Calu3 (cell line): ENCODE measurements around the gene SDF2. TPM values are rescaled to one million over a fixed set of nuclear protein-coding genes. Genes with fewer than 3 reads are reported as not detected.

Experiments
- Bru-seq: library from RNA; stranded (reverse); fragments of 400-500 nt; gene quantifications from one replicate; lab custom pipeline; 2021; lab: Mats Ljungman, UMichigan
- BruChase-seq, 2 experiments: library from RNA; stranded (reverse); fragments of 400-500 nt; gene quantifications; one replicate each; lab custom pipeline; 2021; lab: Mats Ljungman, UMichigan
- BruUV-seq: library from RNA; stranded (reverse); fragments of 400-500 nt; replicated peaks from 2 replicates; lab custom pipeline; 2021; lab: Mats Ljungman, UMichigan
- CTCF ChIA-PET: fragments of 300-600 bp; sonication (Branson Sonifier 250); formaldehyde crosslinking; loops from one replicate; lab custom pipeline; 2022; ENCODE audit warnings: antibody characterized with exemption; lab: Charles Lee
- DNase-seq: peaks from one replicate; pipeline ENCODE4 v3.0.0; 2022
- H3K27ac Mint-ChIP-seq: one replicate; pipeline ENCODE4 v1.8.0; 2022; ENCODE audit warnings: mixed read lengths; ENCODE audit not compliant: unreplicated experiment
- H3K27me3 Mint-ChIP-seq: one replicate; pipeline ENCODE4 v1.8.0; 2022; ENCODE audit warnings: mixed read lengths; ENCODE audit not compliant: unreplicated experiment
- H3K36me3 Mint-ChIP-seq: one replicate; pipeline ENCODE4 v1.8.0; 2022; ENCODE audit warnings: mild to moderate bottlenecking, moderate library complexity, mixed read lengths; ENCODE audit not compliant: insufficient read depth, unreplicated experiment
- H3K4me1 Mint-ChIP-seq: one replicate; pipeline ENCODE4 v1.8.0; 2022; ENCODE audit warnings: mild to moderate bottlenecking, low read depth, mixed read lengths; ENCODE audit not compliant: unreplicated experiment
- H3K4me3 Mint-ChIP-seq: one replicate; pipeline ENCODE4 v1.8.0; 2022; ENCODE audit warnings: mild to moderate bottlenecking, low read depth, moderate library complexity, mixed read lengths; ENCODE audit not compliant: unreplicated experiment
- H3K9me3 Mint-ChIP-seq: one replicate; pipeline ENCODE4 v1.8.0; 2022; ENCODE audit warnings: low read depth, mixed read lengths; ENCODE audit not compliant: unreplicated experiment
- CTCF ChIP-seq: fragments of 200-600 bp; IDR thresholded peaks from one replicate; pipeline ENCODE4 v1.8.0; 2022; ENCODE audit warnings: antibody characterized with exemption; ENCODE audit not compliant: unreplicated experiment
- intact Hi-C: fragments of 100-400 bp; cut with micrococcal nuclease; formaldehyde crosslinking; loops from one replicate; pipeline ENCODE4 v1.10.0; 2022; ENCODE audit not compliant: unreplicated experiment
- long read RNA-seq: library from polyadenylated mRNA; stranded (forward); transcript quantifications from one replicate; pipeline ENCODE4 v2.0.0, GENCODE V29; 2022
- total RNA-seq: library from RNA; stranded (reverse); gene quantifications from 2 replicates; pipeline ENCODE4 v1.2.3, GENCODE V29; 2022

SDF2 gene
- total RNA-seq (58.0 and 75.1 TPM in 2 replicates), Bru-seq, nascent RNA (percentile 83 among the genes with signal in this experiment), BruChase-seq, experiment 1, labeled RNA remaining after a 6-hour chase (percentile 84 among the genes with signal in this experiment), BruChase-seq, experiment 2, labeled RNA remaining after a 2-hour chase (percentile 83 among the genes with signal in this experiment)
- long read RNA-seq, transcript SDF2-201 (3 exons, 1,568 nt) = major isoform, 76 of 92 reads
- long read RNA-seq, transcript SDF2-210 (3 exons, 1,025 nt) = minor isoform, 8 of 92 reads
- long read RNA-seq, partial matches to known transcripts = 0 of 92 reads
- long read RNA-seq, other reads (novel, unspliced or antisense) = 5 of 92 reads

DNA sequence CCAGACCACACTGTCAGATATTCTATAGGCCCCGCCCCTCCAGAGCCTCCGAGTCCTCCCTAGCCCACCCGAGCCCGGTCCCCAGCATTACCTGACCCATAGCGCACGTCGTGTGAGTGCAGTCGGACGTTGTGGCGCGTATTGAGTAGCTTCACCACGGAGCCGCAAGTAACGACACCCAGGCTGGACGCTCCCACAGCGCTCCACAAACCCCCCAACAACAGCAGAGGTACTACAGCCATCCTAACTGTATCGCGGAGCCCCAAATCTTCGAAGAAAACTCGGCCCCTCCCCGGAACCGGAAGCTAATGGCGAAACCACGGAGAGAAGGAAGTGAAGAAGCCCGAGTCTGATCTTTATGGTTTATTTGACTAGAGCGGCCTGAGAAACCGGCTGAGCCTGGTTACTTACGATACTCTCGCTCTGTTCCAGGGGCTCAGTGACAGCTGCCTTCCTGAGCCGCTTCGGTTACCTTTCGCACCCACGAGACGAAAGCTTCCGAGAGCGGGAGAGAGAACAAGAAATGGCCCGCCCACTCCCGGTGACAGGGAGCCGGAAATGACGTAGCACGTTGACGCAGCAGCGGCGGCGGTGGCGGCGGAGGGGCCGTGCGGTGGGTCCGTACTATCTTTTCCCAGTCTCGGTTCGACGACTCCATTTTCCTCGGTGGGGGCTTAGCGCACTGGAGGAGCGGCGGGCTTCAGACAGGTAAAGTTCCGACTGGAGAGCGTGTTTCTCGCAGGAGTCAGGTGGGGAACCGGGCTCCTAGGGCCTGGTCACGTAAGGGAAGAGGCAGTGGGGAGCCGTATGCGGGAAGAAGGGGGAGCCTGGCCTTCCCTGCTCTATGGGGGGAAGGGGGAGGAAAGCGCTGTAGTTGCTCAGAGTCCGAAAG, at the start of gene SDF2, which contains the start of gene SUPT6H:
SDF2 (minus strand) TSS at position 272 of the 892 bp plus-strand sequence; CDS start at position 242, 30 bp downstream.
SUPT6H (plus strand) TSS at position 571 of the 892 bp plus-strand sequence. CDS start 11,197 bp downstream, outside the sequence.
- no peaks in the 10 kb centered on the region for H3K9me3 Mint-ChIP-seq

GRCh38 chr17:28710861-28711722, 49.4 kb upstream of the SDF2 start:
- H3K27ac Mint-ChIP-seq = peak overlapping the region; percentile 93
- H3K4me1 Mint-ChIP-seq = no peaks in the 10 kb centered on the region
- intact Hi-C loops = no loop called here
- peak overlapping the region; percentile 83 for H3K4me3 Mint-ChIP-seq
- no TSS peak for BruUV-seq
- CTCF ChIA-PET = interaction anchor here (0.6 to 2.6 kb wide), 3 partner anchors 8 to 628 kb away, joined by 4 to 12 read pairs (median 5); partner anchors contain the start of gene RPL23A
- TF ChIP-seq CTCF = no peak
- H3K36me3 Mint-ChIP-seq = peaks cover 45% of the 10 kb centered on the region
- no peaks in the 10 kb centered on the region for H3K9me3 Mint-ChIP-seq
- no peaks in the 10 kb centered on the region for H3K27me3 Mint-ChIP-seq
- peak; percentile 93 for DNase-seq

More for the DNA sequence above, at the start of gene SDF2, which contains the start of gene SUPT6H:
- DNase-seq = peak; percentile 92
- Mint-ChIP-seq H3K27ac (peak within 1 kb of the TSS; percentile 96), H3K27me3 (no peaks in the 10 kb centered on the region), H3K4me3 (peak within 1 kb of the TSS; percentile 94), H3K4me1 (peaks cover 40% of the 10 kb centered on the region), H3K36me3 (peaks cover 51% of the 10 kb centered on the region)
- TSS peak; percentile 76 for BruUV-seq
- no peak for TF ChIP-seq CTCF
- CTCF ChIA-PET = interaction anchor here (0.6 to 1.9 kb wide), 8 partner anchors 10 to 487 kb away, joined by 3 to 7 read pairs (median 4); partner anchors contain the start of gene BLTP2
- intact Hi-C loops = loop anchor here (5.0 kb wide), 1 partner anchor 55 kb away; the partner anchor contains the start of genes RAB34 and RPL23A

GRCh38 chr17:28707339-28707720, 45.6 kb upstream of the SDF2 start:
- Mint-ChIP-seq H3K36me3 (peaks cover 57% of the 10 kb centered on the region), H3K4me3 (no peak overlapping the region), H3K27me3 (no peaks in the 10 kb centered on the region), H3K27ac (no peak overlapping the region), H3K4me1 (no peaks in the 10 kb centered on the region), H3K9me3 (no peaks in the 10 kb centered on the region)
- no peak for TF ChIP-seq CTCF
- CTCF ChIA-PET = no interaction called here
- no TSS peak for BruUV-seq
- DNase-seq = no peak
- intact Hi-C loops = no loop called here
